GOT3 (cell line): Measurements from ENCODE around the gene LHPP.

Experiments used
- DNase-seq: peaks from one replicate; lab custom pipeline; 2025; ENCODE audit warnings: mixed read lengths; lab: John Stamatoyannopoulos, UW

The LHPP gene

GRCh38 chr10:124557648-124558338 lies 96.2 kb downstream of the LHPP start:
- no peak for DNase-seq

GRCh38 chr10:124558339-124559321 lies 97.0 kb downstream of the LHPP start:
- DNase-seq = no peak

- no peak for DNase-seq
These were observed 97.9 kb downstream of the LHPP start for GRCh38 chr10:124559372-124560132.

GRCh38 chr10:124560377-124561105 lies 98.9 kb downstream of the LHPP start:
- DNase-seq = no peak

- DNase-seq = no peak
These were observed 99.6 kb downstream of the LHPP start for GRCh38 chr10:124561206-124561605.

GRCh38 chr10:124562425-124563060 lies 100.9 kb downstream of the LHPP start:
- no peak for DNase-seq

- no peak for DNase-seq
These were observed 101.9 kb downstream of the LHPP start for GRCh38 chr10:124563320-124564040.

GRCh38 chr10:124564881-124565280 lies 103.3 kb downstream of the LHPP start:
- no peak for DNase-seq

GRCh38 chr10:124565565-124566221 lies 104.1 kb downstream of the LHPP start:
- no peak for DNase-seq

GRCh38 chr10:124566222-124566888 lies 104.7 kb downstream of the LHPP start:
- DNase-seq = no peak

- DNase-seq = no peak
These were observed 105.6 kb downstream of the LHPP start for GRCh38 chr10:124566981-124567835.

- DNase-seq = no peak
These were observed 106.7 kb downstream of the LHPP start for GRCh38 chr10:124568339-124568738.

- DNase-seq = no peak
These were observed 107.4 kb downstream of the LHPP start for GRCh38 chr10:124568848-124569622.

GRCh38 chr10:124569623-124570470 lies 108.2 kb downstream of the LHPP start:
- no peak for DNase-seq

GRCh38 chr10:124570646-124571045 lies 109.0 kb downstream of the LHPP start:
- no peak for DNase-seq

GRCh38 chr10:124572751-124573150 lies 111.1 kb downstream of the LHPP start:
- DNase-seq = no peak
